KMS-11 (cell line): Measurements from ENCODE around the gene TSPAN11.

Experiments
- H2AFZ ChIP-seq: fragments of 200-600 bp; sonication (generic); 2 replicates; pipeline ENCODE4 v1.6.1; 2016; ENCODE audit warnings: antibody characterized with exemption, mixed run types, low read depth
- H3K27ac ChIP-seq: fragments of 200-600 bp; sonication (generic); 2 replicates; pipeline ENCODE4 v1.6.1; 2016; ENCODE audit warnings: mild to moderate bottlenecking, mixed run types
- H3K27me3 ChIP-seq: fragments of 200-600 bp; sonication (generic); 2 replicates; pipeline ENCODE4 v1.6.1; 2017; ENCODE audit warnings: mild to moderate bottlenecking, low read depth, mixed run types, moderate library complexity; ENCODE audit not compliant: insufficient read depth
- H3K36me3 ChIP-seq: fragments of 200-600 bp; sonication (generic); 2 replicates; pipeline ENCODE4 v1.6.1; 2017; ENCODE audit warnings: mild to moderate bottlenecking, mixed run types; ENCODE audit not compliant: insufficient read depth
- H3K4me1 ChIP-seq: fragments of 200-600 bp; sonication (generic); 2 replicates; pipeline ENCODE4 v1.6.1; 2016; ENCODE audit warnings: mild to moderate bottlenecking, low read depth, mixed run types; ENCODE audit not compliant: poor library complexity, severe bottlenecking
- H3K4me2 ChIP-seq: fragments of 200-600 bp; sonication (generic); 2 replicates; pipeline ENCODE4 v1.7.0; 2016; ENCODE audit warnings: mild to moderate bottlenecking, mixed run types
- H3K4me3 ChIP-seq: fragments of 200-600 bp; sonication (generic); IDR thresholded peaks from 2 replicates; pipeline ENCODE4 v1.6.1; 2017; ENCODE audit warnings: low read depth, low read length, mixed read lengths; ENCODE audit not compliant: insufficient read depth
- H3K79me2 ChIP-seq: fragments of 200-600 bp; sonication (generic); 2 replicates; pipeline ENCODE4 v1.6.1; 2016; ENCODE audit warnings: low read depth, mixed run types; ENCODE audit not compliant: insufficient read depth
- H3K9ac ChIP-seq: fragments of 200-600 bp; sonication (generic); 2 replicates; pipeline ENCODE4 v1.6.1; 2016; ENCODE audit warnings: mild to moderate bottlenecking, mixed run types
- H4K20me1 ChIP-seq: fragments of 200-600 bp; sonication (generic); 2 replicates; pipeline ENCODE4 v1.6.1; 2016; ENCODE audit warnings: mild to moderate bottlenecking, mixed run types; ENCODE audit not compliant: insufficient read depth
- CTCF ChIP-seq: fragments of 200-600 bp; sonication (generic); conservative IDR thresholded peaks from 2 replicates; pipeline ENCODE4 v1.6.1; 2017; ENCODE audit warnings: low read depth, mild to moderate bottlenecking, antibody characterized with exemption, low read length, moderate library complexity, mixed read lengths

The TSPAN11 gene

GRCh38 chr12:30973175-30973574 is 46.6 kb downstream of the TSPAN11 start:
- Histone ChIP-seq H3K4me2 (no peak overlapping the region), H3K4me3 (no peak overlapping the region), H2AFZ (no peak overlapping the region), H3K79me2 (no peaks in the 10 kb centered on the region), H3K36me3 (no peaks in the 10 kb centered on the region), H3K27me3 (no peaks in the 10 kb centered on the region), H3K4me1 (no peaks in the 10 kb centered on the region), H3K9ac (no peak overlapping the region), H4K20me1 (no peaks in the 10 kb centered on the region), H3K27ac (no peak overlapping the region)
- no peak for TF ChIP-seq CTCF

GRCh38 chr12:30973830-30974229 is 47.3 kb downstream of the TSPAN11 start:
- Histone ChIP-seq H3K4me2 (no peak overlapping the region), H3K9ac (no peak overlapping the region), H4K20me1 (no peaks in the 10 kb centered on the region), H3K4me3 (no peak overlapping the region), H2AFZ (no peak overlapping the region), H3K79me2 (no peaks in the 10 kb centered on the region), H3K4me1 (no peaks in the 10 kb centered on the region), H3K27ac (no peak overlapping the region), H3K36me3 (no peaks in the 10 kb centered on the region), H3K27me3 (no peaks in the 10 kb centered on the region)
- TF ChIP-seq CTCF: no peak

GRCh38 chr12:30974746-30975500 is 48.4 kb downstream of the TSPAN11 start:
- no peaks in the 10 kb centered on the region for H4K20me1 ChIP-seq
- no peaks in the 10 kb centered on the region for H3K79me2 ChIP-seq
- H2AFZ ChIP-seq: no peak overlapping the region
- H3K4me1 ChIP-seq: no peaks in the 10 kb centered on the region
- no peak overlapping the region for H3K4me2 ChIP-seq
- no peak overlapping the region for H3K9ac ChIP-seq
- H3K36me3 ChIP-seq: no peaks in the 10 kb centered on the region
- TF ChIP-seq CTCF: no peak
- no peak overlapping the region for H3K27ac ChIP-seq
- H3K27me3 ChIP-seq: no peaks in the 10 kb centered on the region
- no peak overlapping the region for H3K4me3 ChIP-seq

GRCh38 chr12:30975581-30975980 is 49.0 kb downstream of the TSPAN11 start:
- H3K27me3 ChIP-seq: no peaks in the 10 kb centered on the region
- no peak overlapping the region for H3K4me2 ChIP-seq
- no peak overlapping the region for H3K27ac ChIP-seq
- no peak overlapping the region for H2AFZ ChIP-seq
- no peaks in the 10 kb centered on the region for H3K4me1 ChIP-seq
- H3K9ac ChIP-seq: no peak overlapping the region
- no peak for TF ChIP-seq CTCF
- no peaks in the 10 kb centered on the region for H4K20me1 ChIP-seq
- no peak overlapping the region for H3K4me3 ChIP-seq
- no peaks in the 10 kb centered on the region for H3K36me3 ChIP-seq
- H3K79me2 ChIP-seq: no peaks in the 10 kb centered on the region
